Measurements from ENCODE around the gene TMC3.

TMC3 gene

DNA sequence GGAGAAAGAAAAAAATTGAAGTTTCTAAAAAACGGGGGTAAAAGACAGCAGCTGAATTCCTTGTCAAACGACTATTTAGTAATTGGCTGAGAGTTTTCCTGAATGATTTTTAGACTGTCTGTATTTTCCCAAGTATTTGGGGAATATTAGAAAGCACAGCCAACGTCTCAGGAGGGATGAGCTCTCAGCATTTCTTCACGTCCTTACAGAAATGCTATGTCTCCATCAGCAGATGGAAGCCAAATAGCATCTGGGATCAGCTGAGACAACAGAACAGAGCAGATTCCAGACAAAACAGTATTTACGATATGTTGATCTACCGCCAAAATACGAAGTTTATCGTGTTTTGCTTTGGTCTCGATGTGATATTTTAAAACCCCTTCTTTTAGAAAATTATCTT is 5.3 kb upstream of the TMC3 start:
- H3K9me3 ChIP-seq (ENCODE audit: low read depth, low read length) = no peaks in the 10 kb centered on the region
- DNase-seq (ENCODE audit: low read depth, low spot score) = no peak
- H3K36me3 ChIP-seq (ENCODE audit: insufficient read depth, low read length) = no peaks in the 10 kb centered on the region
- H3K4me3 ChIP-seq = no peak overlapping the region
- no peak overlapping the region for H3K9ac ChIP-seq (ENCODE audit: insufficient read length)
- no peak for TF ChIP-seq EZH2 (IDR thresholded peaks at IDR 0.05)
- no peak for TF ChIP-seq FOXP2 (optimal IDR thresholded peaks at IDR 0.05; ENCODE audit: control extremely low read depth, extremely low read length, insufficient read depth)
- no peak for TF ChIP-seq POLR2AphosphoS5 (IDR thresholded peaks at IDR 0.05; ENCODE audit: borderline replicate concordance, low read depth, low read length)
- H3K27ac ChIP-seq = no peak overlapping the region

DNA sequence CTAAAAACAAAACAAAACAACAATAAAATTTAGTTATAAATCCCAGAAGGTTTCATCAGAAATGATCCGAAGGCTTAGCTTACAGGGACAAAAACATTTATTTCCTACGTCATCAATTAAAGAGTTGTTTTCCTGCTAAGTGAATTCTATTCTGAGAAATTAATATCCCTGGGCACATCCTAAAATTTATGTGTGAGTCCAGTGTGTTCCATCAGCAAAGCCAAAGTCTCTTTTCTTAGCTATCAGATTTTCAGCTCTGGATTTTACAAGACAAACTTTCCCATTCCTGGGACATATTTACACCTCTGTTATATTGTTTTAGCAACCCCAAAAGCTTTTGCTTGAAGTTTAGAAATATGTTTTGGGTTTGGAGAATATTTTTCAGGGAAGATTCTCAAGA is 4.4 kb upstream of the TMC3 start:
- DNase-seq (ENCODE audit: low read depth, low spot score) = no peak
- TF ChIP-seq EZH2 (IDR thresholded peaks at IDR 0.05) (no peak), POLR2AphosphoS5 (IDR thresholded peaks at IDR 0.05; ENCODE audit: borderline replicate concordance, low read depth, low read length) (no peak), FOXP2 (optimal IDR thresholded peaks at IDR 0.05; ENCODE audit: control extremely low read depth, extremely low read length, insufficient read depth) (no peak)
- Histone ChIP-seq H3K9ac (ENCODE audit: insufficient read length) (no peak overlapping the region), H3K9me3 (ENCODE audit: low read depth, low read length) (no peaks in the 10 kb centered on the region), H3K27ac (no peak overlapping the region), H3K4me3 (no peak overlapping the region), H3K36me3 (ENCODE audit: insufficient read depth, low read length) (no peaks in the 10 kb centered on the region)

DNA sequence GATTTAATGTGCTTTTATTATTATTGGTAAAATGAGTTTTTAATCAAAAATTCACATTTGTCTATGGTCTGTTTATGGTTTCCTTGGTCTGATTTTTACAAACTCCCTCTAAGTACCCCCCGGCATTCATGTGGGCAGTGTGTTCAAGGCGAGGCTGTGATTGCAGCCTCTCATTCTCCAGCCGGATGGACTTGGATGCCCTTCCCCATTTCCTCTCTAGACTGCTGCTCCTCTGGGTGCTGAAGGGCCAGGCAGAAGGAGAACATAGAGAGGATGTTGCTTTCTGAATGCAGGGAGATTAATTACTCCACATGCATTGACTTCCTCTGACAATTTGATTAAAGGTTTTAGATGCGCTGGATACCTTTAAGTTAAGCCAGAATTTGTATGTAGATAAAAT is 3.9 kb upstream of the TMC3 start:
- DNase-seq (ENCODE audit: low read depth, low spot score) = no peak
- Histone ChIP-seq H3K27ac (no peak overlapping the region), H3K9me3 (ENCODE audit: low read depth, low read length) (no peaks in the 10 kb centered on the region), H3K9ac (ENCODE audit: insufficient read length) (no peak overlapping the region), H3K4me3 (no peak overlapping the region), H3K36me3 (ENCODE audit: insufficient read depth, low read length) (no peaks in the 10 kb centered on the region)
- TF ChIP-seq POLR2AphosphoS5 (IDR thresholded peaks at IDR 0.05; ENCODE audit: borderline replicate concordance, low read depth, low read length) (no peak), EZH2 (IDR thresholded peaks at IDR 0.05) (no peak), FOXP2 (optimal IDR thresholded peaks at IDR 0.05; ENCODE audit: control extremely low read depth, extremely low read length, insufficient read depth) (no peak)

DNA sequence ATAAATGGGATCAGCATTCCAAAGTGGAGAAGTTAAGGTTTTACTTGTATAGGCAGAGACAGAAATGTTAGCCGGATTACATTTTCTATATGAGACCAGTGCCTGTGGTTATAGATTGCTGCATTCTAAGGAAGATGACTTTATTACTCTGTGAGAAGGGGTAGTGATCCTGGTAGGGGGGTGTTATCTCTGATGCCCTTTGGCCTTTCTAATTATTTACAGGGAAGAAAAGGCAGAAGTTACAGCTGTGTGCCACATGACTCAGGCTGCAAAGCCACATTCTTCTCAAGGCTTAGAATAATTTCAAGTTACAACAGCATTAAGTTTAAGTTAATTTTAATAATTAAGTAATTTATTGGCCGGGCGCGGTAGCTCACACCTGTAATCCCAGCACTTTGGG is 2.2 kb upstream of the TMC3 start:
- no peak overlapping the region for H3K9ac ChIP-seq (ENCODE audit: insufficient read length)
- no peak for DNase-seq (ENCODE audit: low read depth, low spot score)
- H3K27ac ChIP-seq = no peak overlapping the region
- H3K4me3 ChIP-seq = no peak overlapping the region
- TF ChIP-seq EZH2 (IDR thresholded peaks at IDR 0.05) = no peak
- no peak for TF ChIP-seq POLR2AphosphoS5 (IDR thresholded peaks at IDR 0.05; ENCODE audit: borderline replicate concordance, low read depth, low read length)
- no peak for TF ChIP-seq FOXP2 (optimal IDR thresholded peaks at IDR 0.05; ENCODE audit: control extremely low read depth, extremely low read length, insufficient read depth)
- no peaks in the 10 kb centered on the region for H3K36me3 ChIP-seq (ENCODE audit: insufficient read depth, low read length)
- no peaks in the 10 kb centered on the region for H3K9me3 ChIP-seq (ENCODE audit: low read depth, low read length)

DNA sequence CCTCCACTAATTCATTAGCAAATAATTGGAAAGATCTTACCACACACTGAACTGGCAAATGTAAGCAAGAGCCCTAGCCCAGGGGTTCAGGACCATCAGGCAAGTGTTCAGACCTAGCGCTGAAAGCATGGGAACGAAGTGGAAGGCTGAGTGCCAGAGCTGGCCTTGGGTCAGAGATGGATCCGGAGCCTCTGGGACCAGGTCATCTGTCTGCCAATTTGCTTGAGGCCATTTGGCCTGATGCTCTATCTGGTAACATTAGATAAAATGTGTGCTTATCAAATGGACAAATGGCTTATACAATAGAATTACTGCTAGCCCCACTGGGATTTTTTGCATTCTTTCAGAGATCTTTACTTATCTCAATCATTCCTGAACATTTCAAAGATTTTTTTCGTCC is 1.4 kb upstream of the TMC3 start:
- no peak overlapping the region for H3K9ac ChIP-seq (ENCODE audit: insufficient read length)
- DNase-seq (ENCODE audit: low read depth, low spot score) = no peak
- no peaks in the 10 kb centered on the region for H3K9me3 ChIP-seq (ENCODE audit: low read depth, low read length)
- TF ChIP-seq FOXP2 (optimal IDR thresholded peaks at IDR 0.05; ENCODE audit: control extremely low read depth, extremely low read length, insufficient read depth) (no peak), POLR2AphosphoS5 (IDR thresholded peaks at IDR 0.05; ENCODE audit: borderline replicate concordance, low read depth, low read length) (no peak), EZH2 (IDR thresholded peaks at IDR 0.05) (no peak)
- no peak overlapping the region for H3K4me3 ChIP-seq
- H3K27ac ChIP-seq = no peak overlapping the region
- H3K36me3 ChIP-seq (ENCODE audit: insufficient read depth, low read length) = no peaks in the 10 kb centered on the region

DNA sequence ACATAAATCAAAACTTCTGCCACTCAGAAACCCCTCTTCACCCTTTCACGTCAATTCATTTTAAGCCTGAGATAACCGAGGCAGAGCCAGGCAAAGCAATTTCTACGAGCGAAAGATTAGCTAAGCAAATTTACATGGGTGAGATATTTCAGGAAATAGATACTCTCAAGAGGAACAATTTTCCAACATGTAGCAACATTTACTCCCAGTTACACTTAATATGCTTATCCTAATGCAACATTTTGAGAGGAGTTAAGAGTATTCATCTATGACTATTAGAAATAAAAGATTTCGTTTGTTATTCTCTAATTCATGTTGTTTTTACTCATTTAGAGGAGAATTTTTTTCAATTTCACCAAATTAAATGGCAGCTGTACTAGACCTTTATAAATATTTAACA is 837 bp downstream of the TMC3 start:
- H3K27ac ChIP-seq = no peak overlapping the region
- TF ChIP-seq POLR2AphosphoS5 (IDR thresholded peaks at IDR 0.05; ENCODE audit: borderline replicate concordance, low read depth, low read length) (no peak), FOXP2 (optimal IDR thresholded peaks at IDR 0.05; ENCODE audit: control extremely low read depth, extremely low read length, insufficient read depth) (no peak), EZH2 (IDR thresholded peaks at IDR 0.05) (no peak)
- no peaks in the 10 kb centered on the region for H3K36me3 ChIP-seq (ENCODE audit: insufficient read depth, low read length)
- H3K9me3 ChIP-seq (ENCODE audit: low read depth, low read length) = no peaks in the 10 kb centered on the region
- DNase-seq (ENCODE audit: low read depth, low spot score) = no peak
- no peak overlapping the region for H3K9ac ChIP-seq (ENCODE audit: insufficient read length)
- H3K4me3 ChIP-seq = no peak overlapping the region

DNA sequence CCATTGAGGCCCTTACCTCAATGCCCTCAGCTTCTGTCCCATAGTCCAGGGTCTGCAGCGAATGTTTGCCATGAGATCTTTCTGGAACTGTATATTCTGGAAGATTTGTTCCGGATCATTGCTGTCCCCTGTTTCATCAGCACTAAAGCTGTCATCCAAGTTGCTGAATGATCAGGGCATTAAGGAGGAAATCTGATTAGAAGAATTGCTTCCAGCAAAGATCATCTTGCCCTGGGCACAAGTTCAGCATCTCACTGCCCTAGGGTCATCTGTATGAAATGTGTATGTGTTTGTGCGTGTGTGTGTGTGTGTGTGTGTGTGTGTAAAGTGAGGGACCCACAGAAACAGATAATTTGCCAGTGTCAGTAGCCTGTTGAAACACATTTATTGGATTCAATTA is 1.4 kb downstream of the TMC3 start:
- TF ChIP-seq EZH2 (IDR thresholded peaks at IDR 0.05) = no peak
- TF ChIP-seq POLR2AphosphoS5 (IDR thresholded peaks at IDR 0.05; ENCODE audit: borderline replicate concordance, low read depth, low read length) = no peak
- TF ChIP-seq FOXP2 (optimal IDR thresholded peaks at IDR 0.05; ENCODE audit: control extremely low read depth, extremely low read length, insufficient read depth) = no peak
- Histone ChIP-seq H3K9me3 (ENCODE audit: low read depth, low read length) (no peaks in the 10 kb centered on the region), H3K4me3 (no peak overlapping the region), H3K36me3 (ENCODE audit: insufficient read depth, low read length) (no peaks in the 10 kb centered on the region), H3K27ac (no peak overlapping the region), H3K9ac (ENCODE audit: insufficient read length) (no peak overlapping the region)
- no peak for DNase-seq (ENCODE audit: low read depth, low spot score)

DNA sequence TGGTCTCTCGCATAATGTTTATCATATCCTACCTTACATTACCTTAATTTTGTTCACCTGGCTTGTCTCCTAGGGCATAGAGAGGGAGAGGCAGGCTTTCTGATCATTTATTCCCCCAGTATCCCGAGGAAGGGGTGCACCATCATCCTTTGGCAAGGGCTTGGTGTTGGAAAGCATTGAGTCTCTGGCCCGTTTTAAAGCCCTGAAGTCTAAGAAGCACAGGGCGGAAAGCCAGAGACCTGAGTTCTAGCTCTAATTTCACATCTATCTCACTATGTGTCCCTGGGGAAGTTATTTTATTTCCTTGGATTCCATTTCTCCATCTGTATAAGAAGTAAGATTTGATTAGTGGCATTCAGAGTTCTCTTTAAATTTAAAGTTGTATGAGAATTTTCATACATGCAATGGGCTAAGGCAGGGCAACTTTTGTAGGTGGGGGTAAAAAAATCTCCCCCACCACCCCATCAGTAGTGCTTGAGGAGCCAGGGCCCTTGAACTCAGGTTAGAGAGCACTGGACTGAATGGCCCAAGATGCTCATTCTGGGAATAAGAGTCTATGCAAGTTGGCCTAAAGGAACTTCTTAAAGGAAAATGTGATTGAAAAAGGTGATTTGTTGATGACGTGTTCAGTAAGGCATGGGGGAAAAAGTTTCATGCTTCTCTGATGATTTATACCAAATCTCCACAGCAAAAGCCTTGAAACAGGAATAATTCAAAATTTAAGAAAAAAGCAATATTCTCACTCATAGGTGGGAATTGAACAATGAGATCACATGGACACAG is 10.1 kb downstream of the TMC3 start:
- Histone ChIP-seq H3K9ac (ENCODE audit: insufficient read length) (no peak overlapping the region), H3K4me3 (no peak overlapping the region), H3K9me3 (ENCODE audit: low read depth, low read length) (no peaks in the 10 kb centered on the region), H3K36me3 (ENCODE audit: insufficient read depth, low read length) (no peaks in the 10 kb centered on the region), H3K27ac (no peak overlapping the region)
- TF ChIP-seq POLR2AphosphoS5 (IDR thresholded peaks at IDR 0.05; ENCODE audit: borderline replicate concordance, low read depth, low read length) (no peak), EZH2 (IDR thresholded peaks at IDR 0.05) (no peak), FOXP2 (optimal IDR thresholded peaks at IDR 0.05; ENCODE audit: control extremely low read depth, extremely low read length, insufficient read depth) (no peak)
- DNase-seq (ENCODE audit: low read depth, low spot score) = no peak

DNA sequence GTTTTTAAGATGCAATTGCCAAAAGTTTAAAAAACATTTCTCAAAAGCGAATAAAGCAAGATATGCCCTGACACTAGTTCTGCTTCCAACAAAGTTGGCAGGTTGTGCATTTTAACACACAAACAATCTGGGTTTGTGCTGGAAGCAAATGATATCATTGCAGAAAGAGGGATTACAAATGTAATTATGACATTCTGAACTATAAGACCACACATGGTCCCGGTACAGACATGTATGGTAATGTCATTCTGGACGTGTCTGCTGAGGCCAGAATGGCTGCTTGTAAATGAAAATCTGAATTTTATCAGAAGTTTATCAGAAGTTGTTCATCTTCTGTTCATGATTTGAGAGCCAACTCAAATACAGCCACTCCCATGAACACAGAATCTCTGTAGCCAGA is 10.7 kb downstream of the TMC3 start:
- H3K27ac ChIP-seq = no peak overlapping the region
- H3K9me3 ChIP-seq (ENCODE audit: low read depth, low read length) = no peaks in the 10 kb centered on the region
- no peak overlapping the region for H3K9ac ChIP-seq (ENCODE audit: insufficient read length)
- H3K36me3 ChIP-seq (ENCODE audit: insufficient read depth, low read length) = no peaks in the 10 kb centered on the region
- H3K4me3 ChIP-seq = no peak overlapping the region
- DNase-seq (ENCODE audit: low read depth, low spot score) = no peak
- TF ChIP-seq FOXP2 (optimal IDR thresholded peaks at IDR 0.05; ENCODE audit: control extremely low read depth, extremely low read length, insufficient read depth) (no peak), EZH2 (IDR thresholded peaks at IDR 0.05) (no peak), POLR2AphosphoS5 (IDR thresholded peaks at IDR 0.05; ENCODE audit: borderline replicate concordance, low read depth, low read length) (no peak)

Measured in SK-N-MC (cell line).